ENCODE measurements around the gene IL17RE. TPM values are rescaled to one million over a fixed set of nuclear protein-coding genes. Genes with fewer than 3 reads are reported as not detected.
A peak's percentile ranks its signal among the peaks of the same experiment; 100 is the strongest.

IL17RE gene
- total RNA-seq, 1 experiment from 2014 or later: not detected

DNA sequence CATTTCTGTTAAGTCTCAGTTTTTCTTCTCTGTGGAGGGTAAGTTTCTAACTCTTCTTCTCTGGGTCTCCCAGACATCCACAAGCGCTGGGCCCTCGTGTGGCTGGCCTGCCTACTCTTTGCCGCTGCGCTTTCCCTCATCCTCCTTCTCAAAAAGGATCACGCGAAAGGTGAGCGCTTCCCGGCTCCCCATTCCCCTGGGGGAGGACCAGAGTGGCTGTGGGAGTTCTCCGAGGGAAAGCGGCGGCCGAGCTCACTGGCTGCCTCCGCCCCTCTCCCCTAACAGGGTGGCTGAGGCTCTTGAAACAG, 29.8 kb downstream of the IL17RE start:
- H4K20me1 ChIP-seq (ENCODE audit: insufficient read depth, low read depth, low read length): no peaks in the 10 kb centered on the region
- peak overlapping the region; percentile 76 for H3K9ac ChIP-seq (ENCODE audit: low read length)
- H2AFZ ChIP-seq (ENCODE audit: low read length): peak overlapping the region; percentile 96; the same call in 1 of the 2 replicates
- DNase-seq: no peak
- H3K9me2 ChIP-seq (replicated peaks; ENCODE audit: insufficient read depth, low read length): no peaks in the 10 kb centered on the region
- no peaks in the 10 kb centered on the region for H3K27me3 ChIP-seq (ENCODE audit: low read length)
- H3K79me2 ChIP-seq (ENCODE audit: low read length): peaks cover 15% of the 10 kb centered on the region
- H3K4me2 ChIP-seq (ENCODE audit: low read depth, low read length, poor library complexity, severe bottlenecking): peak overlapping the region; percentile 98
- no peaks in the 10 kb centered on the region for H3K9me3 ChIP-seq (ENCODE audit: low read length)
- H3K27ac ChIP-seq (ENCODE audit: low read length): no peak overlapping the region
- peaks cover 27% of the 10 kb centered on the region for H3K4me1 ChIP-seq (ENCODE audit: low read length)
- H3K36me3 ChIP-seq (ENCODE audit: insufficient read depth, low read length): peaks cover 6% of the 10 kb centered on the region; the same call in 1 of the 2 replicates
- H3K4me3 ChIP-seq (ENCODE audit: low read length): peak overlapping the region; percentile 86

- Histone ChIP-seq H3K27ac (ENCODE audit: low read length) (no peak overlapping the region), H2AFZ (ENCODE audit: low read length) (peak overlapping the region; percentile 96), H3K36me3 (ENCODE audit: insufficient read depth, low read length) (peaks cover 6% of the 10 kb centered on the region; the same call in 1 of the 2 replicates), H3K27me3 (ENCODE audit: low read length) (no peaks in the 10 kb centered on the region), H3K4me3 (ENCODE audit: low read length) (peak overlapping the region; percentile 86), H3K79me2 (ENCODE audit: low read length) (peaks cover 15% of the 10 kb centered on the region), H3K9me2 (replicated peaks; ENCODE audit: insufficient read depth, low read length) (no peaks in the 10 kb centered on the region), H3K9me3 (ENCODE audit: low read length) (no peaks in the 10 kb centered on the region), H4K20me1 (ENCODE audit: insufficient read depth, low read depth, low read length) (no peaks in the 10 kb centered on the region), H3K9ac (ENCODE audit: low read length) (peak overlapping the region; percentile 76), H3K4me1 (ENCODE audit: low read length) (peaks cover 27% of the 10 kb centered on the region), H3K4me2 (ENCODE audit: low read depth, low read length, poor library complexity, severe bottlenecking) (peak overlapping the region; percentile 98)
- peak; percentile 94 for DNase-seq
These were observed 30.4 kb downstream of the IL17RE start for GRCh38 chr3:9932843-9933560.

GRCh38 chr3:9933561-9934234, 31.1 kb downstream of the IL17RE start, which contains the start of gene CRELD1:
Gene CRELD1, plus strand, starts transcription at chr3:9933834. Its CDS starts 605 bp downstream, at chr3:9934439.
- H3K9me3 ChIP-seq (ENCODE audit: low read length): no peaks in the 10 kb centered on the region
- H3K4me2 ChIP-seq (ENCODE audit: low read depth, low read length, poor library complexity, severe bottlenecking): peak within 1 kb of the TSS; percentile 98
- peaks cover 15% of the 10 kb centered on the region for H3K79me2 ChIP-seq (ENCODE audit: low read length)
- H3K9ac ChIP-seq (ENCODE audit: low read length): peak within 1 kb of the TSS; percentile 83
- H2AFZ ChIP-seq (ENCODE audit: low read length): peak within 1 kb of the TSS; percentile 96
- peak; percentile 98 for DNase-seq
- peaks cover 27% of the 10 kb centered on the region for H3K4me1 ChIP-seq (ENCODE audit: low read length)
- peak within 1 kb of the TSS; percentile 53 for H3K27ac ChIP-seq (ENCODE audit: low read length)
- no peaks in the 10 kb centered on the region for H4K20me1 ChIP-seq (ENCODE audit: insufficient read depth, low read depth, low read length)
- no peaks in the 10 kb centered on the region for H3K9me2 ChIP-seq (replicated peaks; ENCODE audit: insufficient read depth, low read length)
- no peaks in the 10 kb centered on the region for H3K27me3 ChIP-seq (ENCODE audit: low read length)
- H3K4me3 ChIP-seq (ENCODE audit: low read length): peak within 1 kb of the TSS; percentile 86
- peaks cover 6% of the 10 kb centered on the region; the same call in 1 of the 2 replicates for H3K36me3 ChIP-seq (ENCODE audit: insufficient read depth, low read length)

GRCh38 chr3:9934235-9934621, 31.6 kb downstream of the IL17RE start:
- Histone ChIP-seq H3K9me2 (replicated peaks; ENCODE audit: insufficient read depth, low read length) (no peaks in the 10 kb centered on the region), H2AFZ (ENCODE audit: low read length) (peak overlapping the region; percentile 89; the same call in 1 of the 2 replicates), H3K79me2 (ENCODE audit: low read length) (peaks cover 15% of the 10 kb centered on the region), H3K9ac (ENCODE audit: low read length) (peak overlapping the region; percentile 83), H3K4me2 (ENCODE audit: low read depth, low read length, poor library complexity, severe bottlenecking) (peak overlapping the region; percentile 98), H4K20me1 (ENCODE audit: insufficient read depth, low read depth, low read length) (no peaks in the 10 kb centered on the region), H3K4me3 (ENCODE audit: low read length) (peak overlapping the region; percentile 86), H3K27me3 (ENCODE audit: low read length) (no peaks in the 10 kb centered on the region), H3K36me3 (ENCODE audit: insufficient read depth, low read length) (peaks cover 6% of the 10 kb centered on the region; the same call in 1 of the 2 replicates), H3K9me3 (ENCODE audit: low read length) (no peaks in the 10 kb centered on the region), H3K27ac (ENCODE audit: low read length) (peak overlapping the region; percentile 53), H3K4me1 (ENCODE audit: low read length) (peaks cover 27% of the 10 kb centered on the region)
- DNase-seq: peak; percentile 67

GRCh38 chr3:9934993-9935392, 32.3 kb downstream of the IL17RE start:
- DNase-seq: no peak
- Histone ChIP-seq H3K27ac (ENCODE audit: low read length) (no peak overlapping the region), H3K27me3 (ENCODE audit: low read length) (no peaks in the 10 kb centered on the region), H2AFZ (ENCODE audit: low read length) (no peak overlapping the region), H3K4me2 (ENCODE audit: low read depth, low read length, poor library complexity, severe bottlenecking) (peak overlapping the region; percentile 98), H3K9me3 (ENCODE audit: low read length) (no peaks in the 10 kb centered on the region), H3K9ac (ENCODE audit: low read length) (peak overlapping the region; percentile 83), H4K20me1 (ENCODE audit: insufficient read depth, low read depth, low read length) (no peaks in the 10 kb centered on the region), H3K4me1 (ENCODE audit: low read length) (peaks cover 27% of the 10 kb centered on the region), H3K79me2 (ENCODE audit: low read length) (peaks cover 15% of the 10 kb centered on the region), H3K36me3 (ENCODE audit: insufficient read depth, low read length) (peaks cover 6% of the 10 kb centered on the region; the same call in 1 of the 2 replicates), H3K9me2 (replicated peaks; ENCODE audit: insufficient read depth, low read length) (no peaks in the 10 kb centered on the region), H3K4me3 (ENCODE audit: low read length) (peak overlapping the region; percentile 86)

- H3K79me2 ChIP-seq (ENCODE audit: low read length): peaks cover 15% of the 10 kb centered on the region
- H4K20me1 ChIP-seq (ENCODE audit: insufficient read depth, low read depth, low read length): no peaks in the 10 kb centered on the region
- no peak overlapping the region for H3K9ac ChIP-seq (ENCODE audit: low read length)
These were observed 33.4 kb downstream of the IL17RE start for GRCh38 chr3:9935966-9936510.

DNA sequence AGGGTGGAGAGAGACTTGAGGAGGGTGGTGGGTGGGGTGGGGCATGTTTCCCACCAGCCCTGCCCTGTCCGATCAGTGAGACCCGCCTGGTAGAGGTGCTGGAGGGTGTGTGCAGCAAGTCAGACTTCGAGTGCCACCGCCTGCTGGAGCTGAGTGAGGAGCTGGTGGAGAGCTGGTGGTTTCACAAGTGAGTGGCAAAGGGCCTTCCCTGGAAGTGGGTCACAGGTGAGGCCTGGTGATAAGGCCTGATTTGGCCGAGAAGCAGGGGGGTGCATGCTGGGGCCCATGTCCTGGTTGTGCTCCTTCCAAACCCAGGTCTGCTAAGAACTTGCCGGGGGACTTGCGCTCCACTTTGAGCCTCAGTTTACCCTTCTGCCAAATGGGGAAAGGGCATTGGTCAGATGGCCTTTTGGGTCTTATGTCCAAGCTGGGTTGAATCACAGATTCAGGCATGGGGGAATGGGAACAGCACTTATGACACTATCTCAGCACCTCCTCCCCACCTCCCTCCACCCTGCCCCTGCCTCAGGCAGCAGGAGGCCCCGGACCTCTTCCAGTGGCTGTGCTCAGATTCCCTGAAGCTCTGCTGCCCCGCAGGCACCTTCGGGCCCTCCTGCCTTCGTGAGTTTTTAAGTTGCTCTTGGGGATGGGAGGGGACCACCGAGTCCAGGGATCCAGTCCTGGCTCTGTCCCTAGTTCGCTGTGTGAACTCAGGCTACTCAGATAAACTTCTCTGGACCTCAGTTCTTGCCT, 35.0 kb downstream of the IL17RE start:
- Histone ChIP-seq H3K9me3 (ENCODE audit: low read length) (no peaks in the 10 kb centered on the region), H3K4me2 (ENCODE audit: low read depth, low read length, poor library complexity, severe bottlenecking) (no peak overlapping the region), H3K36me3 (ENCODE audit: insufficient read depth, low read length) (peaks cover 6% of the 10 kb centered on the region; the same call in 1 of the 2 replicates), H3K4me3 (ENCODE audit: low read length) (no peak overlapping the region), H3K79me2 (ENCODE audit: low read length) (peaks cover 15% of the 10 kb centered on the region), H3K9me2 (replicated peaks; ENCODE audit: insufficient read depth, low read length) (no peaks in the 10 kb centered on the region), H3K27ac (ENCODE audit: low read length) (no peak overlapping the region), H3K4me1 (ENCODE audit: low read length) (peaks cover 24% of the 10 kb centered on the region), H4K20me1 (ENCODE audit: insufficient read depth, low read depth, low read length) (no peaks in the 10 kb centered on the region), H2AFZ (ENCODE audit: low read length) (no peak overlapping the region), H3K9ac (ENCODE audit: low read length) (no peak overlapping the region), H3K27me3 (ENCODE audit: low read length) (no peaks in the 10 kb centered on the region)
- DNase-seq: no peak

More at GRCh38 chr3:9935966-9936510, 33.4 kb downstream of the IL17RE start:
- H3K9me3 ChIP-seq (ENCODE audit: low read length): no peaks in the 10 kb centered on the region
- no peak overlapping the region for H2AFZ ChIP-seq (ENCODE audit: low read length)
- no peak overlapping the region for H3K4me3 ChIP-seq (ENCODE audit: low read length)
- peak overlapping the region; percentile 98 for H3K4me2 ChIP-seq (ENCODE audit: low read depth, low read length, poor library complexity, severe bottlenecking)
- no peak overlapping the region for H3K27ac ChIP-seq (ENCODE audit: low read length)
- peaks cover 27% of the 10 kb centered on the region for H3K4me1 ChIP-seq (ENCODE audit: low read length)
- DNase-seq: no peak
- H3K9me2 ChIP-seq (replicated peaks; ENCODE audit: insufficient read depth, low read length): no peaks in the 10 kb centered on the region
- H3K36me3 ChIP-seq (ENCODE audit: insufficient read depth, low read length): peaks cover 6% of the 10 kb centered on the region; the same call in 1 of the 2 replicates
- H3K27me3 ChIP-seq (ENCODE audit: low read length): no peaks in the 10 kb centered on the region

Measured in Karpas-422 (cell line).